Measurements from ENCODE around the gene KLHL14. TPM values are rescaled to one million over a fixed set of nuclear protein-coding genes. Genes with fewer than 3 reads are reported as not detected.

KLHL14 gene, protein sequence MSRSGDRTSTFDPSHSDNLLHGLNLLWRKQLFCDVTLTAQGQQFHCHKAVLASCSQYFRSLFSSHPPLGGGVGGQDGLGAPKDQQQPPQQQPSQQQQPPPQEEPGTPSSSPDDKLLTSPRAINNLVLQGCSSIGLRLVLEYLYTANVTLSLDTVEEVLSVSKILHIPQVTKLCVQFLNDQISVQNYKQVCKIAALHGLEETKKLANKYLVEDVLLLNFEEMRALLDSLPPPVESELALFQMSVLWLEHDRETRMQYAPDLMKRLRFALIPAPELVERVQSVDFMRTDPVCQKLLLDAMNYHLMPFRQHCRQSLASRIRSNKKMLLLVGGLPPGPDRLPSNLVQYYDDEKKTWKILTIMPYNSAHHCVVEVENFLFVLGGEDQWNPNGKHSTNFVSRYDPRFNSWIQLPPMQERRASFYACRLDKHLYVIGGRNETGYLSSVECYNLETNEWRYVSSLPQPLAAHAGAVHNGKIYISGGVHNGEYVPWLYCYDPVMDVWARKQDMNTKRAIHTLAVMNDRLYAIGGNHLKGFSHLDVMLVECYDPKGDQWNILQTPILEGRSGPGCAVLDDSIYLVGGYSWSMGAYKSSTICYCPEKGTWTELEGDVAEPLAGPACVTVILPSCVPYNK
- total RNA-seq: not detected
- not detected for polyA plus RNA-seq

DNA sequence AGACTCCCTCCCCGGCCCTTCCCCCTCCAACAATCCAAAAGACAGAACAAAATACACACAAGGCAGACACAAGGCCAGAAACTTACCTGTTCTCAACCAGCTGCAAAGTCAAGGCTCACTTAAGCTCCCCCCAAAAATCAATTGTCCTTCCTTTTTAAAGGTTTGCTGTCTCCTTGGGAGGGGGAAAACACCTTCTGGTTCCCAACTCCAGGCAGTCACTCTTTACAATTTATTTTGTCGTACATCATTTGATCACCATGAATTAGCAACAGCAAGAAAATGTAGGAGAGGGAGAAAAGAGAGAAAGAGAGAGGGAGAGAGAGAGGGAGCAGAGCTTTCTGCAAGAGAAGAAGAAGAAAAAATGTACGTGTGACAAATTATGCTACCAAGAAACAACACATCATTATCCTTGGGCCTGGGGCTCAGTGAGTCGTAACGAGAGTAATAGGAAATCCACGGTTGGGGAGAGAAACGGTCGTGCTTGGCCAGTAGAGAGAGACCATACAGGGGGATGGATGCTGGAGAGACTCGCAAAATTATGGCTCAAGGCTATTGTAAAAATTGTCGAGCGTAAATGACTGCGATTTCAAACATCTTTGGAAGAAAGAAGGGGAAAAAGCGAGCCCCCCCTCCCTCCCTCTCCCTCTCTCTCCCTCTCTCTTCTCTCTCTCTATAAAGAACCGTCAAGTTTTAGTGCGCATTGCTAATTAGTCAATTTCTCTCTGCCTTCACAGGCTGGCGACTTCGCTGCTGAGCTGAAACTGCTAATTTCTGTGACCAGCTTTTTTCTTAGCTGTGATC, at the start of gene KLHL14:
Gene KLHL14 (minus strand): TSS at position 443 of the 801 bp plus-strand sequence. CDS start 2,432 bp downstream, outside the sequence.
- Histone ChIP-seq H3K9me3 (ENCODE audit: low read length) (no peaks in the 10 kb centered on the region), H3K36me3 (ENCODE audit: insufficient read depth, low read length) (no peaks in the 10 kb centered on the region), H3K4me3 (ENCODE audit: low read length) (no peak within 1 kb of the TSS), H3K27me3 (ENCODE audit: insufficient read depth, low read length, poor library complexity, severe bottlenecking) (peaks cover 5% of the 10 kb centered on the region), H3K4me1 (ENCODE audit: insufficient read depth, low read length) (no peaks in the 10 kb centered on the region), H3K27ac (ENCODE audit: low read depth, low read length) (no peak within 1 kb of the TSS)
- peak within 1 kb of the TSS in 6 of 7 donors; percentile 13 to 73 (median 50) for H3K4me3 Mint-ChIP-seq
- POLR2A ChIA-PET: no interaction called here
- peaks cover 2 to 28% (median 4%) of the 10 kb centered on the region in 3 donors for H3K4me1 Mint-ChIP-seq
- peak within 1 kb of the TSS in 2 of 8 donors; percentile 29 to 56 for H3K27ac Mint-ChIP-seq
- peaks cover 27 to 62% of the 10 kb centered on the region in 2 donors for H3K27me3 Mint-ChIP-seq
- H3K9me3 Mint-ChIP-seq: peaks cover 0 to 9% (median 0%) of the 10 kb centered on the region in 5 donors
- CTCF ChIA-PET: no interaction called here
- no peak for DNase-seq
- H3K36me3 Mint-ChIP-seq: peaks cover 0 to 8% (median 0%) of the 10 kb centered on the region in 3 donors

DNA sequence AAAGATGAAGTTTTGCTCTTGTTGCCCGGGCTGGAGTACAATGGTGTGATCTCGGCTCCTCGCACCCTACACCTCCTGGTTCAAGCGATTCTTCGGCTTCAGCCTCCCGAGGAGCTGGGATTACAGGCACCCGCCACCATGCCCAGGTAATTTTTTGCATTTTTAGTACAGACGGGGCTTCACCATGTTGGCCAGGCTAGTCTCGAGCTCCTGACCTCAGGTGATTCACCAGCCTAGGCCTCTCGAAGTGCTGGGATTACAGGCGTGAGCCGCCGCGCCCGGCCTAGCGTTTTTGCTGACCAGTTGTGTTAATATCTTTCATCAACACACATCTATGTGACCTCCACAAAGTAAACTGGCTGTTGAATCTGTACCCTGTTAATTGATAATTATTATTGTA, 49.4 kb upstream of the KLHL14 start:
- no peaks in the 10 kb centered on the region for H3K4me1 ChIP-seq (ENCODE audit: insufficient read depth, low read length)
- CTCF ChIA-PET: no interaction called here
- no peaks in the 10 kb centered on the region for H3K36me3 ChIP-seq (ENCODE audit: insufficient read depth, low read length)
- Mint-ChIP-seq H3K4me1 (no peaks in the 10 kb centered on the region), H3K9me3 (peaks cover 0 to 2% (median 0%) of the 10 kb centered on the region in 5 donors), H3K27me3 (peaks cover 0 to 1% of the 10 kb centered on the region in 2 donors), H3K27ac (no peak overlapping the region), H3K36me3 (no peaks in the 10 kb centered on the region), H3K4me3 (no peak overlapping the region)
- no peaks in the 10 kb centered on the region for H3K27me3 ChIP-seq (ENCODE audit: insufficient read depth, low read length, poor library complexity, severe bottlenecking)
- DNase-seq: no peak
- no peak overlapping the region for H3K4me3 ChIP-seq (ENCODE audit: low read length)
- POLR2A ChIA-PET: no interaction called here
- no peaks in the 10 kb centered on the region for H3K9me3 ChIP-seq (ENCODE audit: low read length)
- H3K27ac ChIP-seq (ENCODE audit: low read depth, low read length): no peak overlapping the region

DNA sequence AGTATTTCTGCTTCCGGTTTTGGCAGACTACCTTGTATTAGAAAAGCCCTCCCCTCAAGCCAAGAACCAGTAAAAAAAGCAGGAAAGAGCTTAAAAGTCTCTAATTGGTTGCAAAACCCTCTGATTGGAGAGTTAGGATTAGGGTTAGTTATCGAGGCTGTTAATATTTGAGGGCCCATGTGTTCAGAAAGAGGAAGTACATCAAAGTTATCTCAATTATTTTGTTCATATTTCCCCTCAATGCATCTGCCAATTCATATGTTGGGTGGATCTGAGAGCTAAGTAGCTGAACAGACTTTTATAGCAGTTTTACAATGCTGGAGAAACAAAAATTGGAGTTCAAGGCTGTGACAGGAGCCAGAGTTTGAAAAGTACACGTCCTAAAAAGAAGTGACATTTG, 43.1 kb upstream of the KLHL14 start:
- H3K4me3 ChIP-seq (ENCODE audit: low read length): no peak overlapping the region
- ChIA-PET POLR2A (no interaction called here), CTCF (no interaction called here)
- peaks cover 1 to 4% of the 10 kb centered on the region in 2 donors for H3K27me3 Mint-ChIP-seq
- H3K9me3 Mint-ChIP-seq: peaks cover 0 to 4% (median 0%) of the 10 kb centered on the region in 5 donors
- no peaks in the 10 kb centered on the region for H3K27me3 ChIP-seq (ENCODE audit: insufficient read depth, low read length, poor library complexity, severe bottlenecking)
- no peak overlapping the region for H3K4me3 Mint-ChIP-seq
- no peaks in the 10 kb centered on the region for H3K4me1 Mint-ChIP-seq
- no peak for DNase-seq
- H3K27ac ChIP-seq (ENCODE audit: low read depth, low read length): no peak overlapping the region
- no peaks in the 10 kb centered on the region for H3K4me1 ChIP-seq (ENCODE audit: insufficient read depth, low read length)
- no peak overlapping the region for H3K27ac Mint-ChIP-seq
- H3K36me3 ChIP-seq (ENCODE audit: insufficient read depth, low read length): no peaks in the 10 kb centered on the region
- no peaks in the 10 kb centered on the region for H3K36me3 Mint-ChIP-seq
- no peaks in the 10 kb centered on the region for H3K9me3 ChIP-seq (ENCODE audit: low read length)

DNA sequence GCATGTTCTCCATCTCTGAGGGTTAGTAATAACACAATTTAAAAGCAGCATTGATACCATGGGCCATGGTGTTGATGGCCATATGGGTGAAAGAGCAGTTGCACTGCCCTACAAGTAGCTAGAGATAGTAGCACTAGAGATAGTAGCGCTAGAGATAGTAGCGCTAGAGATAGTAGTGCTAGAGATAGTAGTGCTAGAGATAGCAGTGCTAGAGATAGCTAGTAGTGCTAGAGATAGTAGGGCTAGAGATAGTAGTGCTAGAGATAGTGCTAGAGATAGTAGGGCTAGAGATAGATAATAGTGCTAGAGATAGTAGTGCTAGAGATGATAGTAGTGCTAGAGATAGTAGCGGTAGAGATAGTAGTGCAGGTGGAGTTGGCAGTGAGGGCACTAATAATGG, 39.5 kb upstream of the KLHL14 start:
- DNase-seq: no peak
- Mint-ChIP-seq H3K36me3 (no peaks in the 10 kb centered on the region), H3K4me3 (no peak overlapping the region), H3K4me1 (no peaks in the 10 kb centered on the region), H3K27ac (no peak overlapping the region), H3K9me3 (peaks cover 0 to 9% (median 0%) of the 10 kb centered on the region in 5 donors), H3K27me3 (peaks cover 0 to 4% of the 10 kb centered on the region in 2 donors)
- Histone ChIP-seq H3K4me1 (ENCODE audit: insufficient read depth, low read length) (no peaks in the 10 kb centered on the region), H3K4me3 (ENCODE audit: low read length) (no peak overlapping the region), H3K36me3 (ENCODE audit: insufficient read depth, low read length) (no peaks in the 10 kb centered on the region), H3K9me3 (ENCODE audit: low read length) (no peaks in the 10 kb centered on the region), H3K27ac (ENCODE audit: low read depth, low read length) (no peak overlapping the region), H3K27me3 (ENCODE audit: insufficient read depth, low read length, poor library complexity, severe bottlenecking) (no peaks in the 10 kb centered on the region)
- POLR2A ChIA-PET: no interaction called here
- CTCF ChIA-PET: no interaction called here

DNA sequence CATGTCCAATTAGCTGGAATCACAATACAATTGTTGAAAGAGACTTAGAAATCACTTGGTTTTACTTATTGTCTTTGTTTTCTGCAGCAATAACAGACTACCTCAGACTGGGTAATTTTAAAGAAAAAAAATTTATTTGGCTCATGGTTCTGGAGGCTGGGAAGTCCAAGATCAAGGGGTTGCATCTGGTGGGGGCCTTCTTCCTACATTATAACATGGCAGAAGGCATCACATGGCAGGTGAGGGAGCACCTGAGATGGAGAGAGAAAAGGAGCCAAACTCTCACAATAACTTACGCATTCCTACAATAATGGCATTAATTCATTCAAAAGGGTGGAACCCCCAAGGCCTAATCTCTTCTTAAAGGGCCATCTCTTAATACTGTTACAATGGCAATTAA, 37.5 kb upstream of the KLHL14 start:
- peaks cover 0 to 4% of the 10 kb centered on the region in 2 donors for H3K27me3 Mint-ChIP-seq
- H3K4me1 Mint-ChIP-seq: no peaks in the 10 kb centered on the region
- H3K27ac Mint-ChIP-seq: no peak overlapping the region
- no peak overlapping the region for H3K4me3 ChIP-seq (ENCODE audit: low read length)
- H3K4me3 Mint-ChIP-seq: no peak overlapping the region
- no peak for DNase-seq
- H3K27ac ChIP-seq (ENCODE audit: low read depth, low read length): no peak overlapping the region
- H3K27me3 ChIP-seq (ENCODE audit: insufficient read depth, low read length, poor library complexity, severe bottlenecking): no peaks in the 10 kb centered on the region
- no peaks in the 10 kb centered on the region for H3K9me3 ChIP-seq (ENCODE audit: low read length)
- ChIA-PET CTCF (no interaction called here), POLR2A (no interaction called here)
- H3K36me3 Mint-ChIP-seq: no peaks in the 10 kb centered on the region
- no peaks in the 10 kb centered on the region for H3K4me1 ChIP-seq (ENCODE audit: insufficient read depth, low read length)
- H3K36me3 ChIP-seq (ENCODE audit: insufficient read depth, low read length): no peaks in the 10 kb centered on the region
- H3K9me3 Mint-ChIP-seq: peaks cover 0 to 9% (median 0%) of the 10 kb centered on the region in 5 donors

DNA sequence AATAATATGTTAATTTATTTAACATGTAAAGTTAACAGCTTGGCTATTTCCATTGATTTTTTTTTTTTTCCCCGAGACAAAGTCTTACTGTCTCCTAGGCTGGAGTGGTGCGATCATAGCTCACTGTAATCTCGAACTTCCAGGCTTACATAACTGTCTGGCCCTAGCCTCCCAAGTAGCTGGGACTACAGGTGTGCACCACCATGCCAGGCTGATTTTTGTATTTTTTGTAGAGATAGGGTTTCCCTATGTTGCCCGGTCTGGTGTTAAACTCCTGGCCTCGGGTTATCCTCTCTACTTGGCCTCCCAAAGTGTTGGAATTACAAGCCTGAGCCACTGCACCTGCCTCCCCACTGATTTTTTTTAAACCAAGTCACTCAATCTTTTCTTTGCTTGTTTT, 32.5 kb upstream of the KLHL14 start:
- no peaks in the 10 kb centered on the region for H3K27me3 Mint-ChIP-seq
- no peaks in the 10 kb centered on the region for H3K4me1 ChIP-seq (ENCODE audit: insufficient read depth, low read length)
- no peaks in the 10 kb centered on the region for H3K36me3 ChIP-seq (ENCODE audit: insufficient read depth, low read length)
- CTCF ChIA-PET: no interaction called here
- peaks cover 0 to 5% (median 4%) of the 10 kb centered on the region in 5 donors for H3K9me3 Mint-ChIP-seq
- H3K4me1 Mint-ChIP-seq: no peaks in the 10 kb centered on the region
- H3K27ac Mint-ChIP-seq: no peak overlapping the region
- no peaks in the 10 kb centered on the region for H3K9me3 ChIP-seq (ENCODE audit: low read length)
- no peaks in the 10 kb centered on the region for H3K36me3 Mint-ChIP-seq
- no peaks in the 10 kb centered on the region for H3K27me3 ChIP-seq (ENCODE audit: insufficient read depth, low read length, poor library complexity, severe bottlenecking)
- H3K4me3 Mint-ChIP-seq: no peak overlapping the region
- no peak for DNase-seq
- no peak overlapping the region for H3K27ac ChIP-seq (ENCODE audit: low read depth, low read length)
- no peak overlapping the region for H3K4me3 ChIP-seq (ENCODE audit: low read length)
- POLR2A ChIA-PET: no interaction called here

DNA sequence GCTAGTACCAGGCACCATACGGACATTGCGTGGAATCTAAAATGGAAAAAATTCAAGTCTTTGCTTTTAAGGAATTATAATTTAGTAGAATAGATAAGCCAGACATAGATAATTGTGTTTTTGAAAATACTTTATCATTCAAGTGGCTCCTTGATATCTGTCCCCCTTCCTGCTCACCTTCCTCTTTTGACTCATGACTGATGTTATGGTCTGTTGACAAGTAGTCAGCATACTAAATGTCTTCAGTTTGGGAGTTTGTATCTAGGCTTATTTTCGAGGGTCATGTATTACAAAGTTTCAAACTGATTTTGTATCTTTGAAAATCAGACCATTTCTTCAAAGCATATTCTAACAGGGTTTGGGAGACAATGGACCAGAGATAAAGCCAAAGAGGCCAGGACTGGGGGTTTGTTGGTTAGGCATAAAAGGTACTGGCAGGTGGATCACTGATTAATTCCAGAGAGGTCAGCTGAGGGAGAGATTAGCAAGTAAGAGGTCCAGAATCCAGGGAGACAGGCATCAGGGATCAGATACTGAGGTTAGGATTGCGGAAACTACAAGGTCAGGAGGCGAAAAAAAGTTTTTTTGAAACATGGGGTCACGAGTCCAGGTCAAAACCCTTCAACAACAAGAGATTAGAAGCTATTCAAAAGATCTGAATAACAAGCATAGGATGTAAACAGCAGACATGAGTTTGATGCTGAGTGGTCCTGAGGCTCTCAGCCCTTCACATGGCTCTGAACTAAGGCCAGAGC, 31.5 kb upstream of the KLHL14 start:
- Histone ChIP-seq H3K4me3 (ENCODE audit: low read length) (no peak overlapping the region), H3K9me3 (ENCODE audit: low read length) (no peaks in the 10 kb centered on the region), H3K27me3 (ENCODE audit: insufficient read depth, low read length, poor library complexity, severe bottlenecking) (no peaks in the 10 kb centered on the region), H3K27ac (ENCODE audit: low read depth, low read length) (no peak overlapping the region), H3K36me3 (ENCODE audit: insufficient read depth, low read length) (no peaks in the 10 kb centered on the region), H3K4me1 (ENCODE audit: insufficient read depth, low read length) (no peaks in the 10 kb centered on the region)
- no peak overlapping the region for H3K27ac Mint-ChIP-seq
- no peaks in the 10 kb centered on the region for H3K4me1 Mint-ChIP-seq
- H3K4me3 Mint-ChIP-seq: no peak overlapping the region
- DNase-seq: no peak
- peaks cover 0 to 5% (median 3%) of the 10 kb centered on the region in 5 donors for H3K9me3 Mint-ChIP-seq
- CTCF ChIA-PET: no interaction called here
- H3K36me3 Mint-ChIP-seq: no peaks in the 10 kb centered on the region
- H3K27me3 Mint-ChIP-seq: no peaks in the 10 kb centered on the region
- POLR2A ChIA-PET: no interaction called here
